Bone marrow (tissue), 2 donors: ENCODE data around the gene YES1.
"Not testable (repeated sequence)": the region's sequence is repeated elsewhere in the genome, so short reads cannot be mapped to it uniquely, and the experiment has no call there.

ENCODE experiments used
- DNase-seq, 2 donors: peaks; one replicate each; lab custom pipeline; 2025; lab: John Stamatoyannopoulos, UW

Gene YES1

GRCh38 chr18:820591-821165, 8.6 kb upstream of the YES1 start:
- DNase-seq: no peak

GRCh38 chr18:816869-817268, 4.8 kb upstream of the YES1 start:
- no peak for DNase-seq

GRCh38 chr18:816088-816653, 4.1 kb upstream of the YES1 start:
- DNase-seq: no peak

- DNase-seq: no peak
Measured at GRCh38 chr18:815353-815752, 3.3 kb upstream of the YES1 start.

- DNase-seq: no peak
Measured at GRCh38 chr18:814300-815084, 2.5 kb upstream of the YES1 start.

GRCh38 chr18:813172-814071, 1.4 kb upstream of the YES1 start:
- DNase-seq: peak; percentile 79 to 80

GRCh38 chr18:812376-813171, 532 bp upstream of the YES1 start:
- peak; percentile 75 to 79 for DNase-seq

- no peak for DNase-seq
Measured at GRCh38 chr18:811182-811891, 705 bp downstream of the YES1 start.

GRCh38 chr18:809985-810642, 1.9 kb downstream of the YES1 start:
- DNase-seq: no peak

- DNase-seq: not testable (repeated sequence)
Measured at GRCh38 chr18:809228-809627, 2.8 kb downstream of the YES1 start.

- no peak for DNase-seq
Measured at GRCh38 chr18:808502-808901, 3.5 kb downstream of the YES1 start.

GRCh38 chr18:808086-808485, 4.0 kb downstream of the YES1 start:
- no peak for DNase-seq

- DNase-seq: no peak
Measured at GRCh38 chr18:805755-806110, 6.3 kb downstream of the YES1 start.

- no peak for DNase-seq
Measured at GRCh38 chr18:805008-805754, 6.9 kb downstream of the YES1 start.

- DNase-seq: peak in 1 of 2 donors; percentile 74
Measured at GRCh38 chr18:801137-801536, 10.9 kb downstream of the YES1 start.

GRCh38 chr18:799943-800342, 12.1 kb downstream of the YES1 start:
- DNase-seq: no peak

- not testable (repeated sequence) for DNase-seq
Measured at GRCh38 chr18:795383-795782, 16.7 kb downstream of the YES1 start.

- DNase-seq: no peak
Measured at GRCh38 chr18:789397-789796, 22.6 kb downstream of the YES1 start.

GRCh38 chr18:785242-785641, 26.8 kb downstream of the YES1 start:
- peak in 1 of 2 donors; percentile 39 for DNase-seq
